HK-2 (cell line): ENCODE data around the gene SPDYE4.

Source experiments
- DNase-seq: peaks from one replicate; pipeline ENCODE4 v3.0.0-alpha.2; 2018; ENCODE audit not compliant: unreplicated experiment

Gene SPDYE4

DNA sequence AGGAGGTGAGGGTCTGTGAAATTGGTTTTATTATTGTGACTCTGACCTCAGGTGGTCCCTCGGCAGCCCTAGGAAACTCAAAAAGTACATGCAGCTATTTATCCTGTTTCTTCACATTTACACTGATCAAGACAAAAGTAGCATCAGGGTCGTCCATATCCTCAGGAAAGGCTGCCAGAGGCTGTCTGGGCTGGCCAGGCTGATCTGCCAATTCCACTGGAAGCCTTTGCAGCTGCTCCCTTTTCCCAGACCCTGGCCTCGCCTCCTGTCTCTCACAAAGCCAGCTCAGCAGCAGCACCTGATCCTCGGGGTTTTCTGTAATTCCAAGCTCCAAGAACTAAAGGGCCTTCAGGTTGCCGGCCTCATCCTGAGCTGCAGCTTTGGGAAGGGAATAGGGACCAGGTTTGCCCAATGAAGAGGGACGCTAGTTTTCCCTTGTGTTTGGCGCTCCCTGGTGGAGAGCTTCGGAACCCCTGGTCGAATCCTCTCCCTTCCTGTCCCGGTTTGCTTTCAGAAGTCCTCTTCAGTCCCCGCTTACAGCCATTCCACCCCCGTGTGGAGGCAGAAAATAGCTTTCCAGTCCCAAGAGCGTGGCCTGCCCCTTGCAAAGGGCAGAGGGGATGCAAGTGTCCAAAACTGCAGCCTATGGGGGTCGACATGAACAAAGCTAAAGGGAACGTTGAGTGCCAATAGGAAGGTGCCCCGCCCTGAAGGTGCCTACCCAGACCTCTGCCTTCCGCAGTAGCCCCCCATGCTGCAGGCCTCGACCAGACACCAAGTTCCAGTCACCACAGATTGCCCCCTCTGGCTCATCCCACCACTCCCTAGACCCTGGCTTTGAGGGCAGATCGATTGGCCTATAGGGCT is 27.4 kb upstream of the SPDYE4 start:
- DNase-seq = peak; percentile 64

DNA sequence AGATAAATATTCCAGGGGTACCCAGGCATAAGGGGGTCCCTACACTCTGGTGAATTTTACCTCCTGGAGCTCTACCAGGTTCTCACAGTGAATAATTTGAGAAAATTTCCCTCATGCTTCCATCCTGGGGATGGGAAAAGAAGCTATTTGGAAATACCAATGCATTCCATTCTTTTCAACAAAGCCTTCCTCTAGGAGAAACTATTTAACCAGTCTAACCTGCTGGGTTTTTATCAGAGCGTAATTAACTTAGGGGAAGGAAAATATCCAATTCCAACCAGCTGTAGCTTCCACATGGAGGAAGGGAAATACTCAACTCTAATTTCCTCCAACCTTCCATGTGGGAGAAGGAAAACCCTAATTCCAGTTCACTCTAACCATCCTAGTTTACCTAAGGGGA is 23.8 kb upstream of the SPDYE4 start:
- no peak for DNase-seq

DNA sequence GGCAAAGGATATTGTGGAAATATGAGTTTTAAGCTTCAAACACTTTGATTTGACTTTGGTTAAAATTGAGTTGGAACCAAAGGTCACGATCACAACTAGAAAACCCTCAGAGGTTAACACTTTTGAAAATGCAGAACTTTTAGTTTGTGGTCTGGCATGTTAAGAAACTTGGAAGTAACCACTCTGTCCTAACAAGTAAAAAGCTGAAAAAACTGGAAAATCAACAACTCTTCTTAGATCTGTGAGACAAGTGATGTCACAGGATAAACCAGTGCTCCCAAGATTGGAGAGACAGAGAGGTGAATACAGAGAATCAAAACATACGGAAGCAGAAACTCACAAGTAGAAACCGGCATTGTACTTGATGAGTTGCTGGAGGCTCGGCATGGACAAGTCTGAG is 23.4 kb upstream of the SPDYE4 start:
- no peak for DNase-seq

DNA sequence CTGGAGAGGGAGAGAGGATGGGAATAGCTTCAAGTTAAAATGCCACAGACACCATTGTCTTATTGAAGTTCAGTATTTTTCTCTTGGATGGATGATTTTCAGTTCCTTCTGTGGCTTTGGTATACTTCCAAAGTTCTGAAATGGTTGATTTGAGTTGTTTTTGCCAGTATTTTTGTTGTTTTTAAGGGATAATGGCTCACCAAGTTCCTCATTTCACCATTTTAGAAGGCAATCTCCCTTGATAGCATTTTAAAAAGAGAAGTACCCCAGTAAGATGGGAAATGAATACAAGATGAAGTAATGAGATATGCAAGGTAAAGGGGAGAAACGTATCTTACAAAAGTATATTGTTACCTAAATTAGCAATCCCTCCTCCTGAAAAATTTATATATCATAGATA is 18.5 kb upstream of the SPDYE4 start:
- DNase-seq = no peak

DNA sequence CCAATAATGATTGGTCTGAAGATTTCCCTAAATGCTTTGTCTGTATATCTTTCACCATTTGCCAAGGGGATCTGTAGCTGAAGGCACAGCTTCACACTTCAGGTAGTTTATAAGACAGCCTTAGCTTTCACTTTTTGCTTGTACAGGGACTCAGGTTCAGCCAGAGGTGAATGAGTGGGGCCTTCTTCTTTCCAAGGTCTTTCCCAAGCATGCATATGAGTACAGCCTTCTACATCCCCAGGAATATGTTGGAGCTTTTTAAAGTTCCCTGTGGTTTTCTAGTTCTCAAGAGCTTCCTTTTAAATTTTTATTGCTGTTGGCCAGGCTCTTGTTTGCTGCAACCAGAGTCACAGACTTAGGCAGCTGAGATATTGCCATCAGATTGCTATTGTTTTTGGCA is 17.9 kb upstream of the SPDYE4 start:
- DNase-seq = no peak

DNA sequence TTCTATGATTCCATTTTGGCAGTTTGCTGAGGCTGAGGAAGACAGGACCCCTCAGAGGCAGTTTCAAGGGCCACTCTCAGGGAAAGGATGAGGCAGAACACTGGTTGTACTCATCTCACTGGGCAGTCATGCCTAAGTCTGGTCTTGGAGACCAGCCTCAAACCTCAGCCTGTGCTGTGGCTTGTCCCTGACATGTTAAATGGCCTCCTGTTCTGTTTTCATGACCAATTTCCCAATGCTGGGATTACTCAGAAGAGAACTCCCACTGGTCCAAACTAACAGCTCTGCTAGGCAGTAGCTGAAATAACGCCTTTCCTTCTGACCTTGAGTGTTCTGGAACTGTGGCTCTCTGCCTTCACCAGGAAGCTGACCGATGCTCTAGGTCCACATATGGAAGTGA is 8.4 kb upstream of the SPDYE4 start:
- DNase-seq = no peak

DNA sequence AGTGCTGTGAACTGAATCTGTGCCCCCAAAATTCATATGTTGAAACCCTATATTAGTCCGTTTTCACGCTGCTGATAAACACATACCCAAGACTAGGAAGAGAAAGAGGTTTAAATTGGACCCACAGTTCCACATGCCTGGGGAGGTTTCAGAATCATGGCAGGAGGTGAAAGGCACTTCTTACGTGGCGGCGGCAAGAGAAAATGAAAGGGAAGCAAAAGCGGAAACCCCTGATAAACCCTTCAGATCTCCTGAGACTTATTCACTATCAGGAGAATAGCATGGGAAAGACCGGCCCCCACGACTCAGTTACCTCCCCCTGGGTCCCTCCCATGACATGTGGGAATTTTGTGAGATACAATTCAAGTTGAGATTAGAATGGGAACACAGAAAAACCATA is 3.7 kb upstream of the SPDYE4 start:
- DNase-seq = no peak

DNA sequence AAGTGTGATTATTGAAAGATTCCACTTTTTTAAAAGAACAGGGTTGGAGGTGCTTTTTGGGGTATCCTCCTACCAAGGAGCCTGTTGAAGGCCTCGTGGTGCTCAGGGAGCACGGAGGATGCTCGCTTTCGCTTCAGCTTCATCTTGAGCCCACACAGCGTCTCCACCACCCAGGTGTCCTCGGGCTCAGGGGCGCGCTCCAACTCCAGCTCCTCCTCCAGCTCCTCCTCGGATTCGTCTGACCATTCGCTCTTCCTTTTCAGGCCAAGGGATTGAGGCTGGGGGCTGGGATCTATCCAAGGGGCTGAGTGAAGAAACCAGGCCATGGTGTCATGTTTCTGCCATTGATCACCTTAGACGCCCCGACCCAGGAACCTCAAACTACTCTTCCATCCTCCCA is 1.2 kb downstream of the SPDYE4 start:
- no peak for DNase-seq

DNA sequence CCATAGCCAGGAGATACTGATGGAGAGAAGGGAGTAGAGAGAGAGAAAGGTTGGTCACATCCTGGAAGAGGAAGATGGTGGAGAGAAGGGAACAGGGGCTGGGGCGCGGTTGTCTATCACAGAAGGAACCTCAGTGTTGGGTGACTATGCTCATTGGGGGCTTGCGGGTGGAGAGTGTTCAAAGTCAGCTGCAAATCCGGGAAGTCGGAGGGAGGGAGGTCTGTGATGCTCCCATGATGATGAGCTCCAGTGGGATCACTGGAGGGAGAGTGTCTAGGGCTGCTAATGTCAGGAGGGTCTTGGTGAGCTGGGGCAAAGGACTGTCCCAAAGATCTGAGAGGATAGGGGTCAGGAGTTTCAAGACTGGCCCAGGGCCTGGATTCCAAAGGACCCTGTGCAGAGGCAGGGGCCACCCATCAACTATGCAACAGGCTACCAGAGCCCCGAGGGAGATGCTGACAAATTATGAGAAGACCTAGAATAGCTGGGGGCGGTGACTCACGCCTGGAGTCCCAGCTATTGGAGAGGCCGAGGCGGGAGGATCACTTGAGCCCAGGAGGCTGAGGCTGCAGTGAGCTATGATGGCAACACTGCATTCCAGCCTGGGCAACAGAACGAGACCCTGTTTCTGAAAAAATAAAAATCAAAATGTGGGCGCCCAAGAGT is 2.6 kb downstream of the SPDYE4 start:
- no peak for DNase-seq

DNA sequence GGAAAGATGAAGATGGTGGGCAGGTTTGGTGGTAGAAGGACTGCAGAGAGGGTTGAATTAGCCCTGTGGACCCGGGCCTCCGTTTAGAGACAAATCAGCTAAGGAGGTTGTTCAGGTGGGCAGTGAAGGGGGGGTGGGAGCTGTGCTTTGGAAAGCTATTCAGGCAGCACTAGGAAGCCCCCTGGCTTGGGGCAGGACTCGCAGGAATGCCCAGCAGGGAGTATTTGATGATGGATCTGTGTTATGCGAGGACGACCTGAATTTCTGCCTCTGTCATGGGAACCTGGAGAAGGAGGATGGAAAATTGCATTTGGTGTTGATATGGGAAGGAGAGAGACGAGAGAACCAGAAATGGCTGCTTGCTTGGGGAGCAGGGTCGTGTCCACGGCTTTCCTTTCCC is 3.5 kb downstream of the SPDYE4 start:
- DNase-seq = no peak

DNA sequence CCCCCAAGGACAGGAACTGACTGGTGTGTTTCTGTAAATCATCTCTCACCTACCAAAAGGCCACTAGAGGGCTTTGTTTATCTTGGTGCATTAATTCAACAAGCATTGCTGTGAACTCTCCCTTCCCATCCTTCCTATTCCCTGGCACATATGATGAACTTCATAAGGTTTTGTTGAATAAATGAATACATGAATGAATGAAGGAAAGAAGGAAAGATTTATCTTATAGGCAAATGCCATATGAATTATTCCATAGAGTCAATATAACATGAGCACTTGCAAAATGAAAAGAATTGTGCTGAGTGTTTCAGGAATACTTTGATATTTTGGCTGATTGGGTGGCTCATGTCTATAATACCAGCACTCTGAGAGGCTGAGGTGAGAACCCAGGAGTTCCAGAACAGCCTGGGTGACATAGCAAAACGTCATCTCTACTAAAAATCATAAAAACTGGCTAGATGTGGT is 4.3 kb downstream of the SPDYE4 start:
- no peak for DNase-seq

DNA sequence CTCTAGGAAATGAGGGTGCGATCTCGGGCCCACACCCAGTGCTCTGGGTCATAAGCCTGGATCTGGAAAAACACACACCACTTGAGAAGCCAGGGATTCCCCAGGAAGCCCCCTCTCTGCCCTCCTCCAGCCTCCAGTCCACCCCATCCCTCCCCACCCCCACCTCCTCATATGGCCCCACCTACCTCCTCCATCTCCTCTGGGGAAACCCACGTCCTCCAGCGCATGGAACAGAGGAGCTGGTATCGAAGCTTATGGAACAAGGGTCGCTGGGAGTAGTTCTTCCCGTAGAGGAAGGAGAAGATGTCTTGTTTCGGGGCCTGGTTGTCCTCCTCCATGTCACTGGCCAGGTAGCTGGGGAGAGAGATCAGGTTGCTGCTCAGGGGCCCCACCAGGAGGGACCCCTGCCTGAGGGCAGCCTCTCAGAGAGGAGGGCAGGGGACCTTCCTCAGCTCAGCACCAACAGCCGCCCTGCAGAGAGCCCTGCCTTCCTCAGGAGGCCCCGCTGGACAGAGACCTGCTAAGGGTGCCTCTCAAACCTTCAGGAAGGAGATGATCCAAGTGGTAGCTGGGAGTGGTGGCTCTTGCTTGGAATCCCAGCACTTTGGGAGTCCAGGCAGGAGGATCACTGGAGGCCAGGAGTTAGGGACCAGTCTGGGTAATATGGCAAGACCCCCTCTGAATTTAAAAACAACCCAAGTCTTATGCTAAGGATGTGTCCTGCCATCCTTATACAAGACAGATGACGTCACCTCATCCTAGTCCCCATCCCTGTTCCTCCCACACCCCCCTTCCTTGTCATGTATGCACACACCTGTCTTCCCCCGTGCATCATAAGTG is 5.0 kb downstream of the SPDYE4 start:
- DNase-seq = no peak

DNA sequence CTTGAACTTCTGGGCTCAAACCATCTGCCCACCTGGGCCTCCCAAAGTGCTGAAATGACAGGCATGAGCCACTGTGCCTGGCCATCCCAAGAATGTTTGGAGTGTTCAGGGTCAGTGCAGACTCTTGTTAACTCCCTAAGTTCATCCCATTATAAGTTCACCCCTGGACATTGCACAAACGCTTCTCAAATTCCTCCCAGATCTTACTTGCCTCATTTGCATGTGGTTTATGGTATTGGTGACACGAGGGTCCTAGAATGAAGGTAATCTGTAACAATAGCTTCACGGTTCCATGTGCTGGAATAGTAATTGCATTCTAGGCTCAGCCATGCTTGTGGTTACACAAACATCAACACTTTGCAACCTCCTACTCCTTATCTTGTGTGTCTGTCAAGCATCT is 8.7 kb downstream of the SPDYE4 start:
- DNase-seq = no peak

DNA sequence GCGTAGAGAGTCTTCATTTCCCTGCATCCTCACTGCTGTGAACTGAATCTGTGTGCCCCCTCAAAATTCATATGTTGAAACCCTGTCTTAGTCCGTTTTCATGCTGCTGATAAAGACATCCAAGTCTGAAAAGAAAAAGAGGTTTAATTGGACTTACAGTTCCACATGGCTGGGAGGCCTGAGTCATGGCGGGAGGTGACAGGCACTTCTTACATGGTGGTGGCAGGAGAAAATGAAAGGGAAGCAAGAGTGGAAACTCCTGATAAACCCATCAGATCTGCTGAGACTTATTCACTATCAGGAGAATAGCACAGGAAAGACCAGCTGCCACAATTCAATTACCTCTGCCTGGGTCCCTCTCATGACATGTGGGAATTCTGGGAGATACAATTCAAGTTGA is 10.6 kb downstream of the SPDYE4 start:
- DNase-seq = no peak

DNA sequence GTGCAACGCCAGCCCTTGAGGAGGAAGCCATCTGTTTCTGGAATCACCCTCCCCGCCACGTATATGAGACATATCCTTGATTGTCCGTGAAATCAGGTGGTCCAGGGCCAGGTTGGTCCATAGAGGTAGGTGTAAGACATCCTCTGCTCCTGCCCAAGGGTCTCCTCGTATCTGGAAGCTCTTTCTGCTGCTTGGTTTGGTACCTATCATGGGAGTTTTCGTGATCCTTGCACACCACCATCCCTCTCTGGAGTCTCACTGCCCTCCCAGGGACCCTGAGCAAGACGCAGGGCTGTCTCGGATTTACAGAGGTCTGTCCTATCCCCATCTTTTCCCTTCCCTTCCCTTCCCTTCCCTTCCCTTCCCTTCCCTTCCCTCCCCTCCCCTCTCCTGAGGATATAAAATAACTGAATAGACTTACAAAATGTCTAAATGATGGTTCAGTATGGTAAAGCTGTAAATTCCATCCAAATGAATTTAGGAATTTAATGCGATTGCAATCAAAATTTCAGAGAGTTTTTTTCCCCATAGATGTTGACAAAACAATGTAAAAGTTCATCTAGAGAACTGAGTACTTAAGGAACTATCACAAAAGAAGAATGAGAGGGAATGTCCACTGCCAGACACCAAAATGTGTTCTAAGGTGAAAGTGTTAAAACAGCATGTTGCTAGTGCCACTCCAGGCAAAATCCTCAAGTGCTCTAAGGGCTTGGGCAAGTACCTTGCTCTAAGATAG is 11.7 kb downstream of the SPDYE4 start:
- peak; percentile 8 for DNase-seq

DNA sequence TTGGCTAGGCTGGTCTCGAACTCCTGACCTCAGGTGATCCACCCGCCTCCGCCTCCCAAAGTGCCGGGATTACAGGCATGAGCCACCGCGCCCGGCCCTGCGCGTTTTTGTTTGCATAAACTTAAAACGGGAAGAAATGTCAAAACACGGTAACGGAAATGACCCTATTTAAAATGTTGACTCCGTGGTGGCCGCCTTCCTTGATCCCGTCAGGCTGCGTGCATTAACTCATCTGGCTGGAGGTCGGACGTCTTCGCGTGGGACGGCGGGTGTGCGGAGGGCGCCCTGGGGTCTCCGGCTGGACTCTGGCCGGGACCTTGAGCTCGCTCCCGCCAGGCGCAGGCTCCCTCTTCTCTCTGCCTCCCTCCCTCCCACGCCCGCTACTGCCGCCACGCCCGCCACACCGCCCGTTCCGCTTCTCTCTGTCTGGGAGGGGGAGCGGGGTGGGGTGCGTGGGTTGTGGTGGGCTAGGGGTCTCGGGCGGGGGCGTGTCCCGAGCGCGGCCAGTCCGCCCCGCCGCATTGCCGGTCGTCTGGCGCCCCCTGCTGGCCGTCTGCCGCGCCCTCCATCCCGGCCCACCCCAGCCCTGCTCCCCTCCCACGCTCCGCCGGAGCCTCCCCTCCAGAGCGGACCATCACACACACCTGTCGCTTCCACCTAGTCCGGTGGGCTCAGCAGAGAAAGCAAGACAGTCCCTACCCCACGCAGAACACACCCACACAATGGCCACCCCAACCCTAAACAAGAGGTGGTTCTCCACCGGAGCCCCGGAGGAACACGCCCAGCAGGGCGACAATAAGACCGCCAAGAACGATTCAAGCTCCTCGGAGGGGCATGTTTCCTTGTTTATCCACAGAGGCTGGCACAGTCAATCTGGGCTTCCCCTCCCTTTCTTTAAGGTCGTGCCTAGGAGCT is 12.5 kb downstream of the SPDYE4 start:
- DNase-seq = peak; percentile 71

DNA sequence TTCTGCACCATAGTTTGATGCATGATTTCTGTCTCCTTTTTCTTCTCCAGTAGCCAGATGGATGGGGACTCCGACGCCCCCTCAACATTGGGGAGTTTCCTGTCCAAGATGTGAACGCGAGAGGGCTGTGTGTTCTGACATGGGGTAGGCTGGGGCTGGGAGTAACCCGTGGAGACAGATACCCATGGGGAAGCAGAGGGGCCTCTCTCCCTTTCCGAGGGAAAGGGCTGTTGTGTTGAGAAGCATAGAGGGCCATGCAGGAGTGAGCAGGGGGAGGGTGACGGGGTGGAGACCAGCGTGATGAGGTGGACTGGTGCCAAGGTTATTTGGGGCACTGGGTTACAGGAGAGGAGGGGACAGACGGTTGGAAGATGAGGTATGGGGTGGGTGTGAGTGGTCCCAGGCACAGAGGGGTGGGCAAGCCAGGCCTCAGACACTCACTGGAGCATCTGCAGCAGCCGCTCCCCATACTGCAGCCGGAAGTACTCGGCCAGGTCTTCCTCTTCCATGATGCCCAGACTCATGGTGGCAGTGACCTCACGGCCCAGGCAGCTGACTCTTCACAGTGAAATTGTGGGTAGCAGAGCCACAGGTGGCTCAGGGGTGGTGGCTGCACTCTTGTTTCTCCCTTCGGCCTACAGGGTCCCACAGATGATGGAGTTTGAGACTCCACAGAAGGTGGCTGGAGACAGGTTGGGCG is 14.1 kb downstream of the SPDYE4 start:
- no peak for DNase-seq

DNA sequence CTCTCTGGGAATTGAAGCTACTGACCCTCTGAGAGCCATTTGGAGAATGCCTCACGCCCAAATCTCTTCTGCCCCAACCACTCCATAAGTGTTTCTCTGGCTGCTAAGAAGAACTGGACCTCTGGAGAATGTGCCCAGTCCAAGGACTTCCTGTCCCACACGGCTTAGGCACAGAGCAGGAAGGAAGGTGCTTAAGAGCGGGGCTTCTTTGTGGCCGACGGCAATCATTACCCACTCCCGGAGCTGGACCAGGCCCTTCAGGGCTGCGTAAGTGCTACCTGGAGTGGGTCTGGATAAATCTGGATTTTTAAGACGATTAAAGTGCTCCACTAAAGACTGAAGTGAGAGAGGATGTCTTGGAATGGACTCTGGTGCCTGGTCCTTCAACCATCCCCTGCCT is 15.5 kb downstream of the SPDYE4 start:
- DNase-seq = no peak

DNA sequence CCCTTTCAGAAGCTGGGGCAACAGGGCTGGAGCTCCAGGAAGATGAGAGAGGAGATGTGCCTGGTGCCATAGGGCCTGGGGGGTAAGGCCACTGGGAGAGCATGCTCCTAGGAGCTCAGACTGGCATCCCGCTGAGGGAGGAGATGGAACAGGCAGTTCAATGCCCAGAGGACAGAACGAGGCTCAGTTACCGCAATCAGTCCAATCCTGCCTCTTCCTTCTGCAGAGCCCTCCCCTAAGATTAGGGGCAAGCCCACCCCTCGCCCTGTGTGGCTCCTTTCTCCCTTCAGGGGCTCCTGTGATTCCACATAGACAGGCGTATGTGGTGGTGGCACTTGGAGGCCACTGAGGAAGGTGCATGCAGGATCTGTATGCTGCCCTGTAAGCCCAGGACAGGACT is 16.1 kb downstream of the SPDYE4 start:
- no peak for DNase-seq

DNA sequence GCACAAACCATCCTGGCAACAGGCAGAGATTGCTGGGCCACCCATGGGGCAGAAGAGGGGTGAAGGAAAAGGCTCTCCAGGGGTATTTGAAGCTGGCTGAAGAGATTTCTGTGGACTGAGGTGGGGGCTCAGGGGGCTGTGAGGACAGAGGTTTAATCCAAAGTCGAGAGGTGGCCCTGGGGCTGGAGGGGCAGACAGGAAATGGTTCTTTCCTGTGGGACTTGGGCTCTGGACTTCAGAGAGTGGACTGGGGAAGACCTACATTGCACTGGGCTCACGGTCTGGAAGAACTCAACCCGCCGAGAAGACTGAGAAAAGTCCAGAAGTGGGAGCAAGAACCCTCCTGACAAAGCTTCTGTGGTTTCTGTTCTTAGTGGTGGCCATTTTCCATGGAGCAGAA is 16.6 kb downstream of the SPDYE4 start:
- DNase-seq = no peak
